ENCODE results near the gene NSMF. TPM values are rescaled to one million over a fixed set of nuclear protein-coding genes. Genes with fewer than 3 reads are reported as not detected.

Gene NSMF
- total and polyA plus RNA-seq, 2 of the 8 experiments (the other 6 are each of a cell fraction or from before 2014, with no cell fraction given): 56.7 to 65.1 TPM

GRCh38 chr9:137427454-137428310 lies 31.5 kb downstream of the NSMF start (continued):
- TF ChIP-seq SP4 (IDR thresholded peaks at IDR 0.05; ENCODE audit: low read length): no peak
- no peak for TF ChIP-seq POLR2AphosphoS5 (IDR thresholded peaks at IDR 0.05; ENCODE audit: low read depth, low read length)
- TF ChIP-seq, protein P1, sequence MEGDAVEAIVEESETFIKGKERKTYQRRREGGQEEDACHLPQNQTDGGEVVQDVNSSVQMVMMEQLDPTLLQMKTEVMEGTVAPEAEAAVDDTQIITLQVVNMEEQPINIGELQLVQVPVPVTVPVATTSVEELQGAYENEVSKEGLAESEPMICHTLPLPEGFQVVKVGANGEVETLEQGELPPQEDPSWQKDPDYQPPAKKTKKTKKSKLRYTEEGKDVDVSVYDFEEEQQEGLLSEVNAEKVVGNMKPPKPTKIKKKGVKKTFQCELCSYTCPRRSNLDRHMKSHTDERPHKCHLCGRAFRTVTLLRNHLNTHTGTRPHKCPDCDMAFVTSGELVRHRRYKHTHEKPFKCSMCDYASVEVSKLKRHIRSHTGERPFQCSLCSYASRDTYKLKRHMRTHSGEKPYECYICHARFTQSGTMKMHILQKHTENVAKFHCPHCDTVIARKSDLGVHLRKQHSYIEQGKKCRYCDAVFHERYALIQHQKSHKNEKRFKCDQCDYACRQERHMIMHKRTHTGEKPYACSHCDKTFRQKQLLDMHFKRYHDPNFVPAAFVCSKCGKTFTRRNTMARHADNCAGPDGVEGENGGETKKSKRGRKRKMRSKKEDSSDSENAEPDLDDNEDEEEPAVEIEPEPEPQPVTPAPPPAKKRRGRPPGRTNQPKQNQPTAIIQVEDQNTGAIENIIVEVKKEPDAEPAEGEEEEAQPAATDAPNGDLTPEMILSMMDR (IDR thresholded peaks at IDR 0.05; ENCODE audit: control extremely low read depth in 1 of 3, insufficient read depth in 1 of 3, low read depth in 1 of 3, low read length in 3 of 3): no peak
- TF ChIP-seq NRF1 (IDR thresholded peaks at IDR 0.05; ENCODE audit: low read depth, low read length): no peak
- no peak for TF ChIP-seq SRF (IDR thresholded peaks at IDR 0.05; ENCODE audit: low read depth, low read length)
- no peak for TF ChIP-seq ZNF274 (IDR thresholded peaks at IDR 0.05; ENCODE audit: borderline replicate concordance, extremely low read depth, low read length)

Measured in H1 (cell line).